HG03571 (cell line): ENCODE data around the gene METTL9.

Source experiments
- ATAC-seq: cut with Tn5 transposase; IDR thresholded peaks from one replicate; pipeline ENCODE4 v1.9.1; 2021; ENCODE audit not compliant: unreplicated experiment

The METTL9 gene

DNA sequence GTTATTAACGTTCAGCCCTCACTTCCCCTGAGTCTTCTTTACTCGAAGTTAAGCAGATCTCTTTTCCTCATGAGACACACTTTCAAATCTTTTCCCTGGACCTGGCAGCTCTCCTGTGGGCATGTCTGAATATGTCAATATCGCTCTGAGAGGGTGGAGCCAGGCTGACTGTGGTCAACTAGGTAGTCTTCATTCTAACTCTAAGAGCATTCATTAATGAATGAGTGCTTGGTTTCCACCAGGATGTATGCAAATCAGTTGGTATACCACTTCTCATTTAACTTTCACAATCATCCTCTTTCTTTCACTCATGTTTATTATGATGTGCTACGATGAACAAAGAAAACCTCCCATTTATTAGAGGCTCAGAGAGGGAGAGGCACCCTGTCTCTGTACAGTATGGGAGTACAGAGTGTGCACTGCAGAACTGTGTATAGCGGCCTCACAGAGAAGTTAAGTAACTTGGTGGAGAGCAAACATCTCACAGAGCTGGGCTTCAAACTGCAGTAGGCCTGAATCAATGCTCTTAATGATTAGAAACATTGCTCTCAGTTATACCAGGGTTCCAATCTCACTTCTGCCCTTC lies 104.3 kb downstream of the METTL9 start:
- peak; percentile 91 for ATAC-seq

DNA sequence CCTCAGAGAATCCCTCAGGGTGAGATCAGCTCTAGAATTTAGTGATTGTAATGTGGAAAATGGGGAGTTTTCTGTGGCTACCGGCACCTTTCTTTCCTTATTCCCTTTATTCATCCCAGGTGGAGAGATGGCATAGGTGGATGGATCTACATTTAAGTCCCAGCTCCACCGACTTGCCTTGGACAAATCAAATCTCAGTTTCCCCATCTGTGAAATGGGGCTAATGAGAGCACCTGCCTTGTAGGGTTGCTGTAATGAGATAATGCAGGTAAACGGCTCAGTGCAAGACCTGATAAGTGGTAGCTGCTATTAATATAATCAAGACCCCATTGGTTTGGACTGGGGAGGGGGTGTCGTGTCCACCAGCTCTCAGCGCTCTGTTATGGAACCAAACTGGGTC lies 104.9 kb downstream of the METTL9 start:
- ATAC-seq = no peak

DNA sequence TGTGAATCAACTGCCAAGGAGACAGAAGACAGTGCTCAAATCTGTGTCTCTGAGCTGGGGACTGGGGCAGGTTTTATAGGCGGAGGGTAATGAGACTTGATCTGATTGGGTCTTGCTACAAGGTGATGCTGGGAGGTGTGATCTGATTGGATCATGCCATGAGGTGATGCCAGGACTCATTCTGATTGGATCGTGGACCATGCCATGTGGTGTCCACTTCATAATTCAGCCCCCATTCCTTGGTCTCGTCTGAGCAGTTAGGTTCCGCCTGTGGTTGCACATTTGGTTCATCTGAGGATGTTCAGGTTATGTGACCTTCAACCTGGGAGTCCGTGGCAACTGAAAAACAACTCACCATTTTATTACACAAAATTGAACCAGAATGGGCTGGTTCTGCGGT lies 105.4 kb downstream of the METTL9 start:
- ATAC-seq = no peak
